Lower lobe of right lung (tissue), 2 donors: Measurements from ENCODE around the gene PTPN4. TPM values are rescaled to one million over a fixed set of nuclear protein-coding genes. Genes with fewer than 3 reads are reported as not detected.
A peak's percentile ranks its signal among the peaks of the same experiment; 100 is the strongest.
"Not testable (repeated sequence)": the region's sequence is repeated elsewhere in the genome, so short reads cannot be mapped to it uniquely, and the experiment has no call there.

Experiments used
- ATAC-seq, 2 donors: fragments of 200-7000 bp; cut with Tn5 transposase; one replicate each; pipeline ENCODE4 v1.9.1; 2020 to 2022; ENCODE audit warnings: mild to moderate bottlenecking in 2 of 2, moderate library complexity in 2 of 2
- DNase-seq: peaks from one replicate; pipeline ENCODE4 v3.0.0-alpha.2; 2020
- H3K27ac ChIP-seq: fragments of 200-600 bp; one replicate; pipeline ENCODE4 v1.8.0; 2022
- H3K27me3 ChIP-seq: fragments of 200-600 bp; one replicate; pipeline ENCODE4 v1.8.0; 2022; ENCODE audit warnings: low read depth
- H3K36me3 ChIP-seq: fragments of 200-600 bp; one replicate; pipeline ENCODE4 v1.8.0; 2022; ENCODE audit warnings: mild to moderate bottlenecking
- H3K4me1 ChIP-seq: fragments of 200-600 bp; one replicate; pipeline ENCODE4 v1.8.0; 2022
- H3K4me3 ChIP-seq: fragments of 200-600 bp; one replicate; pipeline ENCODE4 v1.8.0; 2022; ENCODE audit warnings: mild to moderate bottlenecking
- H3K9me3 ChIP-seq: fragments of 200-600 bp; one replicate; pipeline ENCODE4 v1.8.0; 2022
- CTCF ChIP-seq: fragments of 200-600 bp; IDR thresholded peaks from one replicate; pipeline ENCODE4 v1.8.0; 2022; ENCODE audit warnings: antibody characterized with exemption, mild to moderate bottlenecking
- intact Hi-C: fragments of 100-400 bp; cut with DNase I; formaldehyde crosslinking; loops from one replicate; pipeline ENCODE4 v1.11.0; 2022
- total RNA-seq: library from RNA; stranded (reverse); fragmentation: NEBNext Ultra II Directional; extraction: Animal tissue kit (Norgen Biotek cat#: 25700); gene quantifications from one replicate; pipeline ENCODE4 v1.2.1, GENCODE V29; 2021
- donor health status: DM: no; HTN: yes; CAD: no; lungs with severe emphysema.

The PTPN4 gene
- total RNA-seq, 1 donor from 2014 or later: 44.5 TPM

DNA sequence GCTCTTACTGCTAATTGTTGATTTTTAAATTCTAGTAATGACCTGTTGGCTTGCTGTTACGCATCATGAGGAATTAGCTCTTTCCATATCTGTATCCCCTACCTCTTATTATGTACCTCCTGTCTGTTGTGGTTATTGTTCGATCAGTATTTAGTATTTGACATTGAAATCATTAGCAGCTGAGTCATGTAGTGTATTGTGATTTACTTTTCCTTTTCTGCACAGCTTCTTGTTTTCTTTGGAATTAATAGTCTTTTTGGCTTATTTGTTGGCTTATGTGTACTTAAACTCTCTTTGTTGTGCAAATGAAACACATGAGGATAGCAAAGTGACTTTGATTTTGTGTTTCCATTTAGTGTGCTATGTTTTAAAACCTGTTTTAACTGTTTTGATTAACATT, 257.5 kb downstream of the PTPN4 start:
- Histone ChIP-seq H3K36me3 (peaks cover 4% of the 10 kb centered on the region), H3K27me3 (no peaks in the 10 kb centered on the region), H3K4me1 (peaks cover 16% of the 10 kb centered on the region), H3K9me3 (no peaks in the 10 kb centered on the region), H3K4me3 (no peak overlapping the region), H3K27ac (no peak overlapping the region)
- ATAC-seq: no peak
- no peak for DNase-seq
- intact Hi-C loops: no loop called here
- no peak for TF ChIP-seq CTCF

DNA sequence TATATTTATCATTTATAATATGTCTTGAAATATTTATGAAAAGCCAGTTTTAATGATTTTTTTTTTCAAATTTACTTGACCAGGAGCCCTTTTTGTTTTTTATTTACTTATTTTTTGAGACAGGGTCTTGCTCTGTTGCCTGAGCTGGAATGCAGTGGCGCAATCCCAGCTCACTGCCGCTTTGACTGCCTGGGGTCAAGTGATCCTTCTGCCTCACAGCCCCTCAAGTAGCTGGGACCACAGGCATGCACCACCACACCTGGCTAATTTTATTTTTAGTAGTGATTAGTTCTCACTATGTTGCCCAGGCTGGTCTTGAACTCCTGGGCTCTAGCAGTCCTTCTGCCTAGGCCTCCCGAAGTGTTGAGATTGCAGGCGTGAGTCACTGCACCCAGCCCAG, 258.8 kb downstream of the PTPN4 start:
- H3K4me3 ChIP-seq: no peak overlapping the region
- H3K9me3 ChIP-seq: no peaks in the 10 kb centered on the region
- H3K27ac ChIP-seq: no peak overlapping the region
- DNase-seq (peak; percentile 60), ATAC-seq (peak; percentile 39 to 60)
- TF ChIP-seq CTCF: no peak
- peaks cover 13% of the 10 kb centered on the region for H3K4me1 ChIP-seq
- H3K27me3 ChIP-seq: no peaks in the 10 kb centered on the region
- intact Hi-C loops: no loop called here
- H3K36me3 ChIP-seq: peaks cover 4% of the 10 kb centered on the region

GRCh38 chr2:120020554-120020953, 260.8 kb downstream of the PTPN4 start:
- peak in 1 of 2 donors; percentile 63 for ATAC-seq
- Histone ChIP-seq H3K27me3 (no peaks in the 10 kb centered on the region), H3K27ac (no peak overlapping the region), H3K36me3 (peaks cover 4% of the 10 kb centered on the region), H3K4me3 (no peak overlapping the region), H3K9me3 (no peaks in the 10 kb centered on the region), H3K4me1 (peaks cover 9% of the 10 kb centered on the region)
- DNase-seq: no peak
- TF ChIP-seq CTCF: no peak
- intact Hi-C loops: no loop called here

GRCh38 chr2:120022505-120022904, 262.8 kb downstream of the PTPN4 start:
- H3K27me3 ChIP-seq, intact Hi-C loops, H3K4me1 ChIP-seq, H3K27ac ChIP-seq, DNase-seq, H3K4me3 ChIP-seq, H3K9me3 ChIP-seq, ATAC-seq, H3K36me3 ChIP-seq: not testable (repeated sequence)

DNA sequence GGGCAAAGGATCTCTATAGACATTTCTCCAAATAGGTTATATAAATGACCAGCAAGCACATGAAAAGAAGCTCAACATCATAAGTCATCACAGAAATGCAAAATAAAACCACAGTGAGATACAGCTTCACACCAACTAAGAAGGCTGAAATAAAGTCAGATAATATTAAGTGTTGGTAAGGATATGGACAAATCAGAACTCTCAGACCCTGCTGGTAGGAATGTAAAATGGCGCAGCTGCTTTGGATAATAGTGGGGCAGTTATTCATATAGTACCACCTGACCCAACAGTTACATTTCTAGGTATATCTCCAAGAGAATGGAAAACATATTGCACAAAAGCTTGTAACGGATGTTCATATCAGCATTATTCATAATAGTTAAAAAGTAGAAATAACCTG, 267.2 kb downstream of the PTPN4 start:
- intact Hi-C loops: no loop called here
- Histone ChIP-seq H3K9me3 (no peaks in the 10 kb centered on the region), H3K4me1 (no peaks in the 10 kb centered on the region), H3K4me3 (no peak overlapping the region), H3K27me3 (no peaks in the 10 kb centered on the region), H3K27ac (no peak overlapping the region), H3K36me3 (no peaks in the 10 kb centered on the region)
- TF ChIP-seq CTCF: no peak
- no peak for ATAC-seq
- DNase-seq: no peak

- Histone ChIP-seq H3K4me3 (no peak overlapping the region), H3K4me1 (no peaks in the 10 kb centered on the region), H3K36me3 (no peaks in the 10 kb centered on the region), H3K27me3 (no peaks in the 10 kb centered on the region), H3K27ac (no peak overlapping the region), H3K9me3 (no peaks in the 10 kb centered on the region)
- no peak for ATAC-seq
- intact Hi-C loops: no loop called here
- TF ChIP-seq CTCF: no peak
- DNase-seq: no peak
Observed at GRCh38 chr2:120028795-120029194, 269.1 kb downstream of the PTPN4 start.
